Fibroblast of pulmonary artery (primary cell): Measurements from ENCODE around the gene ACOT7.
A peak's percentile ranks its signal among the peaks of the same experiment; 100 is the strongest.

ENCODE experiments used
- DNase-seq: peaks from one replicate; pipeline ENCODE4 v3.0.0-alpha.2; 2010; ENCODE audit warnings: low read depth
- H3K4me3 ChIP-seq: replicated peaks from 2 replicates; pipeline ENCODE4 v1.5.1; 2011; ENCODE audit warnings: low read depth, mild to moderate bottlenecking, control low read depth, low read length, moderate library complexity
- CTCF ChIP-seq: IDR thresholded peaks from 2 replicates; pipeline ENCODE4 v1.5.1; 2011; ENCODE audit warnings: mild to moderate bottlenecking, control low read depth, low read length, inconsistent platforms; ENCODE audit errors: missing control alignments

Gene ACOT7

DNA sequence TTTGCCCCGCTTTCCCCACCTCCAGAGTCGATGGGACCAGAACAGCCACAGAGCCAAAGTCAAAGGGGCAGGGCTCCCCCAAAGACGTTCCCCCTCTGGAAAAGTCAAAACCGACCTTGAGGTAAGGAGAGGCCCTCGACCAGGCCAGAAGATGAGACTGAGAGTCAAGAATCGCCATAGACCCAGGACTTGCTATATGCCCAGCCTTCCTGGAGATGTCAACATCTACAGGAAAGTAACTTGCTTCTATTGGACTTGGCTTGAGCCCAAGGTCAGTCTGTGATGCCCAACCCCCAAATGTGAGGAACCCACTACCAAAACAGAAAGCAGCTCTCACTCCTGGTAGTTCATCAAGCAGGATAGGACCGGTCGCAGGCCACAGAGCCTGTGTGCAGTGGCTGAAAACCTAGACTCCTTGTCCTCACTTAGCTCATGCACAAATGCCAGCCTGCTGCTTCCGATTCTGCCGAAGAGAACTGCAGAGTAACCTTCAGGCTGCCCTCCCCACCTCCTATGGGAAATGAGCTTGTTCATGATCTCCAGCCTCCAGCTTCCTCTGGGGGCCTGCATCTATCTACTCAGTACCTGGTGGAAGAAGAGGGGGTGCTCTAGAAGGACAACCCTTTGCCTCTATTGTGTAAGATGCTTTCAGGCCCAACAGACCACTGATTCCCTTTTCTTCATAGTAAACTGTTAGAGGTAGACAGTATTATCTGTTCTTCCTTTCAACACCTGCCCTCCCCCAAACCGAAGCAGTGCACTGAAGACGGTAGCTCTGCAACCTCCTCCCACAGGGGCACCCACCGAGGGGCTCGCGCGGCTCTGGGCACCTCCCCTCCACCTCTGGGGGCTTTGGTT lies 1.4 kb downstream of the ACOT7 start:
- TF ChIP-seq CTCF: no peak

DNA sequence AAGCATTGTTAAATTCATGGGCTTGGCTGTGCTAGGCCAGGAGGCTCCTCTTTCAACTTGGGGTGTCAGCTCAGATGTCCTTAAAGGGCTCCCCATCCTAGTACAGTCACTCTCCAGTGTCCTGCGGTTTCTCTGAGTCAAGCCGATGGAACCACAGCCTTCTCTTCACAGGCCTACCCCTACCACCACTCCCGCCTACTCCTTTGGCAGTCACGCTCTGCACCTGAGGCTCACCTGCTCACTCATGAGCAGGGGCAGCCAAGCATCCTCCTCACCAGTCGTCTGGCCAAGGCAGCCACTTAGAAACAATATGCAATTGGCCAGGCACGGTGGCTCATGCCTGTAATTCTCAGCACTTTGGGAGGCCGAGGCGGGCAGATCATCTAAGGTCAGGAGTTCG lies 3.6 kb downstream of the ACOT7 start:
- no peak overlapping the region for H3K4me3 ChIP-seq
- DNase-seq: no peak
- TF ChIP-seq CTCF: no peak

More for the DNA sequence above, 1.4 kb downstream of the ACOT7 start:
- DNase-seq: no peak
- peak overlapping the region; percentile 64 for H3K4me3 ChIP-seq

- no peak for TF ChIP-seq CTCF
- no peak overlapping the region for H3K4me3 ChIP-seq
- peak; percentile 71 for DNase-seq
Measured at GRCh38 chr1:6386371-6386949, 7.1 kb downstream of the ACOT7 start.

DNA sequence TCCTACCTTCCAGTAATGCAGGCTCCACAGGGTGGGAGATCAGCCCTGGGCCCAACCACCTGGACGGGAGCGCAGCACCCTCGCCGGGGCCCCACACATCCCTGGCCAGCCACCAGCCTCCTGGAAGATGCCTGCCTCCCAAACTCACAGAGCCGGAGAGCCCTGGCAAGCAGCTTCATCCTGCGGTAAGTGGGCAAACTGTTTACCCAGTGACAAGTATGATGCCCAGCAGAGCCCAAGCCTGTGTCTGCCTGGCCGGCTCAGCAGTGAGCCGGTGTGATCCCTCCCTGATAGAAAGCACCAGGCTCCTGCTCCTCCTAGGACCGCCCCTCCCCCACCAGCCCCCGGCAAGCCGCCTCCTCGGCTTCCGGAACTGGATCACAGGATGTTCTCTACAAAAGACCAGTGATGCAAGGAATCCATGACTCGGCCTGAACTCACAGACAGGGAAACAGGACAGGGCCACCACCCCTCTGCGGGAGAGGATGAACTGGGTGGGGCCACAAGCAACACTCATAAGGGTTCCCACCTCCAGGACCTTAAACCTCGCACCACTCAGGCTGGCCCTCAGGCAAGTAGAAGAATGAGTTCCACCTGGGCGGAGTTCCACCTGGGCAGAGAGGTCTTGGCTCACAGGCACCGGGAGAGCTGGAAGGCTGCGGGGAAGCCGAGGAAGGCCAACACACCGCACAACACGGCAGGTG lies 7.9 kb downstream of the ACOT7 start:
- H3K4me3 ChIP-seq: peak overlapping the region; percentile 55
- TF ChIP-seq CTCF: no peak
- DNase-seq: peak; percentile 92

- peak overlapping the region; percentile 55 for H3K4me3 ChIP-seq
- no peak for TF ChIP-seq CTCF
- peak; percentile 51 for DNase-seq
Measured at GRCh38 chr1:6384962-6385361, 8.6 kb downstream of the ACOT7 start.

GRCh38 chr1:6384135-6384534 lies 9.4 kb downstream of the ACOT7 start:
- H3K4me3 ChIP-seq: no peak overlapping the region
- no peak for TF ChIP-seq CTCF
- no peak for DNase-seq
